Hematopoietic multipotent progenitor cell treated with erythropoietin and hydrocortisone succinate and interleukin-3 and kit ligand, for 15 days (in vitro differentiated cells): ENCODE results near the gene TEK.

Source experiments
- DNase-seq: peaks from one replicate; pipeline ENCODE4 v3.0.0-alpha.2; 2015; ENCODE audit warnings: low spot score

The TEK gene

GRCh38 chr9:27124151-27124550 is 15.1 kb downstream of the TEK start:
- DNase-seq, result no peak

- no peak for DNase-seq
These were observed 16.0 kb downstream of the TEK start for GRCh38 chr9:27125030-27125429.

GRCh38 chr9:27125936-27126335 is 16.9 kb downstream of the TEK start:
- no peak for DNase-seq

GRCh38 chr9:27126670-27127069 is 17.6 kb downstream of the TEK start:
- no peak for DNase-seq

- no peak for DNase-seq
These were observed 20.2 kb downstream of the TEK start for GRCh38 chr9:27129221-27129620.

- no peak for DNase-seq
These were observed 22.7 kb downstream of the TEK start for GRCh38 chr9:27131731-27132130.

GRCh38 chr9:27133817-27134216 is 24.8 kb downstream of the TEK start:
- no peak for DNase-seq

GRCh38 chr9:27142299-27142930 is 33.4 kb downstream of the TEK start:
- DNase-seq, result no peak

- no peak for DNase-seq
These were observed 36.1 kb downstream of the TEK start for GRCh38 chr9:27145143-27145542.

GRCh38 chr9:27149651-27150050 is 40.6 kb downstream of the TEK start:
- no peak for DNase-seq

GRCh38 chr9:27150746-27151406 is 41.9 kb downstream of the TEK start:
- no peak for DNase-seq

- no peak for DNase-seq
These were observed 42.8 kb downstream of the TEK start for GRCh38 chr9:27151693-27152404.

GRCh38 chr9:27152405-27152718 is 43.3 kb downstream of the TEK start:
- no peak for DNase-seq

GRCh38 chr9:27154908-27155307 is 45.9 kb downstream of the TEK start:
- no peak for DNase-seq

GRCh38 chr9:27157097-27157496 is 48.1 kb downstream of the TEK start:
- DNase-seq, result no peak

GRCh38 chr9:27157736-27158135 is 48.7 kb downstream of the TEK start:
- no peak for DNase-seq

- DNase-seq, result no peak
These were observed 51.6 kb downstream of the TEK start for GRCh38 chr9:27160636-27161035.

GRCh38 chr9:27162045-27162444 is 53.0 kb downstream of the TEK start:
- no peak for DNase-seq

GRCh38 chr9:27165068-27165467 is 56.0 kb downstream of the TEK start:
- no peak for DNase-seq

- DNase-seq, result no peak
These were observed 56.6 kb downstream of the TEK start for GRCh38 chr9:27165670-27166069.

- no peak for DNase-seq
These were observed 59.5 kb downstream of the TEK start for GRCh38 chr9:27168496-27168895.

- DNase-seq, result no peak
These were observed 59.9 kb downstream of the TEK start for GRCh38 chr9:27168951-27169350.

GRCh38 chr9:27176971-27177370 is 67.9 kb downstream of the TEK start:
- DNase-seq, result no peak
